22Rv1 (cell line): ENCODE results near the gene MSRB2.

ENCODE experiments used
- CTCF ChIP-seq: fragments of 450-650 bp; IDR thresholded peaks from 2 replicates; pipeline ENCODE4 v1.5.1; 2017; ENCODE audit warnings: mild to moderate bottlenecking
- ZFX ChIP-seq: fragments of 450-650 bp; IDR thresholded peaks from 2 replicates; pipeline ENCODE4 v1.6.1; 2017; ENCODE audit warnings: antibody characterized with exemption, borderline replicate concordance

- TF ChIP-seq CTCF (no peak), ZFX (no peak)
These were observed 51.7 kb downstream of the MSRB2 start for GRCh38 chr10:23147035-23147434.
